ENCODE measurements around the gene THEMIS.
"Not testable (repeated sequence)": the region's sequence is repeated elsewhere in the genome, so short reads cannot be mapped to it uniquely, and the experiment has no call there.

THEMIS gene

DNA sequence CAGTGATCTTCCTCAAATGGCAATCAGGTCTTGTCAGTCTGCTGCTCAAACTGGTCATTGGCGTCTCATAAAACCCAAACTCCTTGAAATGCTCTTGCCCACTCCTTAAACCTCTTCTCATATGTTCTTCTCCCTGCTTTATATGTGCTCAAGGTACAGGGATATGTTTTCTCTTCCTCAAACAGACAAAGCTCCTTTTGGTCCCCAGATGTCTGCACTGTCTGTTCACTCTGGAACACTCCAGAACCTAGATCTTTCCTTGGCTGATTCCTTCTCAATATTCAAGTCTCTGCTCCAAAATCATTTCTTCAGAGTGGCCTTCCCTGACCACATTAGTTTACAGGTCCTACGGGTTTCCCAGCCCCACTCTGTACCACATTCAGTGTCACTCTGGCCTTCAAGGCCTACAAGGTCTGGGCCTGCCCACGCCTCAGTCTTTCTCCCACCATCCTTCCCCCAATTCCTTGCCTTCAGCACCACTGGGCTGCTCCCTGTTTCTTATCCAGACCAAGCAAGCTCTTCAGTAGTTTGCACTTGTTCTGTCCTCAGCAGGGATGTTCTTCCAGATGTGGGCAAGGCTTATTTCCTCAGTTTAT is 9.0 kb downstream of the THEMIS start:
- H3K4me3 ChIP-seq (ENCODE audit: low read length): no peak overlapping the region
- no peak for TF ChIP-seq ZNF274 (IDR thresholded peaks at IDR 0.05; ENCODE audit: low read depth, low read length)

DNA sequence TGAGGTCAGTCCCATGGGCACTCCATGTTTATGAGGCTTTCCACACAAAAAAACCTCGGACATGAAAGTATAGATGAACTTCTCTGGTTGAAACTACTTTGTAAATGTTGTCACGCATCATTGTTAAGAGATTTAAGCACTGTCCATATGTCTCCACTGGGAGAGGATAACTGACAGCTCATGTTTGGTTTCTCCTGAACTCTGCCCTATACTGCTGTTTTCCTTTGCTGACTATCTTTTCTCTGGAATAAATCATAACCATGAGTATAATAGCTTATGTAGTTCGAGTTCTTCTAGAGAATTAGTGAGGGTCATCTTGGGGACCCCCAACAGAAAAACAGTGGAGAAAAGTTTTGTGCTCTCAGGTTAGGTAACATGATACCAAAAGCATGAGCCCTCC is 14.3 kb downstream of the THEMIS start:
- no peak for TF ChIP-seq ZNF274 (IDR thresholded peaks at IDR 0.05; ENCODE audit: low read depth, low read length)

DNA sequence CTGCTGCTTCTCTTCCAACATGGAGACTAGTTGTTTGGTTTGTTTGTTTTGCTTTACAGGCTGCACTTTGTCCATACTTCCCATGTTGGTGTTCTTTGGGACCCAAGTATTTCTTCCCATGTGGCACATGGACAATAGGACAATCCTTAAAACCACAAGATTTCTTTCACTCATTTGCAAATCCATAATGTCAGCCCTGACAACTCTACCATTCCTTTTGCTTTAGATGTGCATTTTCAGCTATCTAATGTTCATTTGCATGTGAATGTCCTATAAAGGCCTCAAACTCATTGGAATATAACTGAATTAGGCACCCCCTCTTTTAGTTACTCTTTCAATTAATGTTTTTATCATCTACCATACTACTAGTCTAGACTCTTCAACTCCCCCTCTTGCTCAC is 16.7 kb downstream of the THEMIS start:
- no peak for TF ChIP-seq ZNF274 (IDR thresholded peaks at IDR 0.05; ENCODE audit: low read depth, low read length)
- no peak overlapping the region for H3K4me3 ChIP-seq (ENCODE audit: low read length)

More for the DNA sequence above, 14.3 kb downstream of the THEMIS start:
- H3K4me3 ChIP-seq (ENCODE audit: low read length): no peak overlapping the region

DNA sequence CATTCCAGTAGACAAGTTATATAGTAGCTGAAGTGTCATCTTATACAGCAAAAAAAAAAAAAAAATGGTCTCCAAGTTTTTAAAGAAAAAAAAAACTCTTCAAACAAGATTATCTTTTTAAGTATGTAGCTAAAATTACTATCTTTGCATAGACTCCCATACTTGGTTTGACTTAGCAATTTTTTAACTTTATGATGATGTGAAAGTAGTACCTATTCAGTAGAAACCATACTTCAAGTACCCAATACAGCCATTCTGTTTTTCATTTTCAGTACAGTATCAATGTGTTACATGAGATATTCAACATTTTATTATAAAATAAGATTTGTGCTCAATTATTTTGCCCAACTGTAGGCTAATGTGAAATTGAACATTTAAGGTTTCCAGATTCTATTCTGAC is 18.9 kb downstream of the THEMIS start:
- H3K4me3 ChIP-seq (ENCODE audit: low read length): not testable (repeated sequence)

DNA sequence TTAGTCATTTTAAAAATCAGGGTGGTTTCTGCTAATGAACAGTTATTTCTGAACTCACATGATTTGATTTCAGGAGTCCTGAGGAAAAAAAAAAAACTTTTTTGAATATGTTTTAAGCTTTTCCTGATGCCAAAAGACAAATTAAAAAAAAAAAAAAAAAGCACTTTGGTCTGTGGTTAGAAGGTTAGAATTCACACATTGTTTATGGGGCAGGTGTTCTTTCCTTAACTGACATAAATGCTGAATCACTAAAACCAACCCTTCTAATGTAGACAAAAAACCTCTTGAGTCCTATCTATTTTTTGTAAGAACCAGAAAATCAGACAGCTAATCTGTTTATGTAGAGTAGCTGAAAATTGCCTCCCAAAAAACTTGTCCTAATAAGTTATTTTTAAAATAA is 20.4 kb downstream of the THEMIS start:
- no peak overlapping the region for H3K4me3 ChIP-seq (ENCODE audit: low read length)
- no peak for TF ChIP-seq ZNF274 (IDR thresholded peaks at IDR 0.05; ENCODE audit: low read depth, low read length)

DNA sequence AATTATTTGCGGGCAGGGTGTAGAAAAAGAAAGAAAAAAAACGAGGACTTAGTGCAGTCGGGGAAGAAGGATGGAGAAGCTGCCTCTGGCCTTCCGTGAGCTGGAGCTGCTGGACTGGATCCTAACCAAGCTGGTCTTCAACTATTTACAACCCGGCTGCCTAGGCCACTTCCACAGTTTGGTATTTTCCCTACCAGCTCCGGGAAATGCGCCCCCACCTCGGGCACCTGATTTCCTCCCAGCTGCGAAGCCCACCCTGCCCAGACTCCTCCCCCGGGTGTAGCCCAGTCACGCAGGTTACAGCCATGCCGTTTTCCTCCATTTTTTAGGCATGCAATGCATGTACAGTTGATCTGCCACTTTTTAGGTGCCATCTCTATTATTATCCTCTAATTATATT is 21.2 kb downstream of the THEMIS start:
- no peak for TF ChIP-seq ZNF274 (IDR thresholded peaks at IDR 0.05; ENCODE audit: low read depth, low read length)
- no peak overlapping the region for H3K4me3 ChIP-seq (ENCODE audit: low read length)

DNA sequence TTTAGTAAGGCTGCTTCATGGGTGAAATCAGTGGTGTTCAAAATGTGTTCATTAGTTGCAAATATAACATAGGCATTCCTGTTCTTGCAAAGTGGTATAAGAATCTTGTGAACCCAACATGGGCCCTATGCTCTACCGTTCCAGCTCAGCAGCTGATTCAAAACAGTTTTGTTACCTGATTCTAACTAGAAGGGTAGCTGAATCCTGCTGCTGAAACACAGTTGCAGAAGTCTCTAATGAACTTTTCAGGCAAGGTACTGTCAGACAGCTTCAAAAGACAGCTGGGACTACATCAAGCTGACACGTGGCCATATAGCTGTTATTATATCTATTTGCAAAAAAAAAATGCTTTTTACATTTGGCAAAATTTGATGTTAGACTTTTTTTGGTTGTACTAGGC is 22.7 kb downstream of the THEMIS start:
- no peak for TF ChIP-seq ZNF274 (IDR thresholded peaks at IDR 0.05; ENCODE audit: low read depth, low read length)
- no peak overlapping the region for H3K4me3 ChIP-seq (ENCODE audit: low read length)

DNA sequence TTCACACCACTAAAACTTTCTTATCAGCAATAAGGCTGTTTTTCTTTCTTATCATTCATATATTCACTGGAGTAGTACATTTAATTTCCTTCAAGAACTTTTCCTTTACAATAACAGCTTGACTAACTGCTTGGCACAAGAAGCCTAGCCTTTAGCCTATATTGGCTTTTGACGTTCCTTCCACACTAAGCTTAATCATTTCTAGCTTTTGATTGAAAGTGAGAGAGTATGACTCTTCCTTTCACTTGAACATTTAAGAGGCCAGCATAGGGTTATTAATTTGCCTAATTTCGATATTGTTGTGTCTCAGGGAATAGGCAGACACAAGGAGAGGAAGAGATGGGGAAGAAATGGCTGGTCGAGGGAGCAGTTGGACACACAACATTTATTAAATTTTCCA is 23.6 kb downstream of the THEMIS start:
- H3K4me3 ChIP-seq (ENCODE audit: low read length): no peak overlapping the region
- no peak for TF ChIP-seq ZNF274 (IDR thresholded peaks at IDR 0.05; ENCODE audit: low read depth, low read length)

DNA sequence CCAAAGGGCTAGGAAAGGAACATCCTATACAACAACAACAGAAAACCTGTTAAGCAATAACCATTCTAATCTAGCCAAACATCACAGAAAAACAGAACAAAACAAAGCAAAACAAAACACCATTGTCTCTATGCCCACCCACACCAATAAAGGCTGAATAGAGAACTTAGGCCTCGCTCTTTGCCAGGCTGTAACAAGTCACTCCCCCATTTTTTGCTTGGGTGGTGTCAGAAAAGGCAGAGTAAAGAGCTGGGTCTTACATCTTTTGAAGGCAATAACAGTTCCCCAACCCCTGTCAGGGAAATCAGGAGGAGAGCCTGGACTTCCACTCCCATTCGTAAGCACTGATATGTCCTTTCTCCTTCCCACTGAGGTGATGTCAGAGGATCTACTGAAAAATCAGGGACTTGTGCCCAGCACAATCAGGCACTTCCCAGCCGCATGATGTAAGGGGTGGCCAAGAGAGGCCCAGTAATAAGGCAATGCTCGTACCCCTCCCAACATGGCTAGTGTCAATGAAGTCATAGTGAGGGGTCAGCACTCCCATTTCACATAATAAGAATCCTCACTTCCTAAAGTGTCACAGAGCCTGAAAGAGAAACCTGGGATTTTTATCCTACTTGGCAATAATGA is 31.0 kb downstream of the THEMIS start:
- no peak for TF ChIP-seq ZNF274 (IDR thresholded peaks at IDR 0.05; ENCODE audit: low read depth, low read length)
- H3K4me3 ChIP-seq (ENCODE audit: low read length): no peak overlapping the region

DNA sequence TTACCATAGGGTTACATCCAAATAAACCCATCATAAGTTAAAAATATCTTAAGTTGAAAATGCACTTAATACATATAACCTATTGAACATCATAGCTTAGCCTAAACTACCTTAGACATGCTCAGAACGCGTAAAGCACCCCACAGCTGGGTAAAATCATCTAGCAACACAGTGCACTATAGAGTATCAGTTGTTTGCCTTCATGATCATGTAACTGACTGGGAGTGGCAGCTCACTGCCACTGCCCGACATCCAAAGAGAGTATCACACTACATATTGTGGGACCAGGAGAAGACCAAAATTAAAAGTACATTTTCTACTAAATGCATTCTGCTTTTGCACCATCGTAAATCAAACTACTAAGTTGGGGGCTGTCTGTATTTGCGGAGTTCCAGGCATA is 31.7 kb downstream of the THEMIS start:
- no peak overlapping the region for H3K4me3 ChIP-seq (ENCODE audit: low read length)
- TF ChIP-seq ZNF274 (IDR thresholded peaks at IDR 0.05; ENCODE audit: low read depth, low read length): no peak

DNA sequence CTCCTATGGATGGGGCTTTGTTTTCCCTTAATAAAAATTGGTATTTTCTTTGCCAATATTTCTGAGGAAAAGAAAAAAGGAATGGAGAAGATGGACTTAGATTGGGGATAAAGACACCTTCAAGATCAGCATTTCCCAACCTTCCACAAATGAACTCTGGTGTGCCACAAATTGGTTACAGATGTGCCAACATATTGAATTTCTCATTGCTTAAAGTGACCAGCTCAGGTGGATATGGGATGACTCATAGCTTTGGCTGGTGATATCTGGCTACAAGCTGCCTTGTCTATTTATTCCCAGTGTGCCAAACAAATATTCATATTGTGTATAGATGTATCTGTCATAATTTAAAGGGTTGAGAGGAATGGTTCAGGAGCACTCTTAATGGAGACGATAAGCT is 32.5 kb downstream of the THEMIS start:
- no peak for TF ChIP-seq ZNF274 (IDR thresholded peaks at IDR 0.05; ENCODE audit: low read depth, low read length)
- H3K4me3 ChIP-seq (ENCODE audit: low read length): no peak overlapping the region

DNA sequence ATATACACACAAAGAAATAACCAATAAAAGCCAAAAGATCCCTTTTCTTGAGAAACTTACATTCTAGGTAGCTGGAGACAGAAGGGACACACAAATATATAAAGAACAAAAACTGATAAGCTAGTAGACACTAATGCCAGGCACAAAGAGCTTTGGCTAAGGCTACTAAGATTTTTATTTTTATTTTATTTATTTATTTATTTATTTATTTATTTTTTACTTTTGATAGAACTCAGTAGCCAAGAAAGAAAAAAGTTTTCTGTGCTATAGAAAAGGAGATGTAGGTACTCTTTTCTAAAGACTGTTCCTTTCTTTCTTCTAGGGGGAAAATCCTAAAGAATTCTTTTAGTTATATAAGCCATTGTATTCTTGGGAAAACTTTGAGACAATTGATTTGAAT is 34.1 kb downstream of the THEMIS start:
- TF ChIP-seq ZNF274 (IDR thresholded peaks at IDR 0.05; ENCODE audit: low read depth, low read length): no peak

DNA sequence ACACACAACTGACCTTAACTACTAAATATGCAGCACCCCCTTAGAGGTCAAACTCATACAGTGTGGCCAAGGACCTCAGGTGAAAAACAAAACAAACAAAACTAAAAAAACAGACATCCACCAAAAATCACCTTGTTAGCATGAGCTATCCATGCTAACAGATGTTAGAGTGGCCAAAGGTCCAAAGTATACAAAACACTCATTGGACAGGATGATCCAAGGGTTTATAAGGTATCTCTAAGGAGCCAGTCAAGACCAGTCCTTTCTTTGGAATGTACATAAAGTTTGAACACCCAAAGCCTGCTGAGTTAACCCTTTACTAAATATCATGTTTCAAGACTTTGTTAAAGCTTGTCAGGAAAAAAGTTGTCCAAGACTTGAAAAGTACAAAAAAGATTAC is 35.8 kb downstream of the THEMIS start:
- H3K4me3 ChIP-seq (ENCODE audit: low read length): no peak overlapping the region
- no peak for TF ChIP-seq ZNF274 (IDR thresholded peaks at IDR 0.05; ENCODE audit: low read depth, low read length)

More for the DNA sequence above, 34.1 kb downstream of the THEMIS start:
- no peak overlapping the region for H3K4me3 ChIP-seq (ENCODE audit: low read length)

DNA sequence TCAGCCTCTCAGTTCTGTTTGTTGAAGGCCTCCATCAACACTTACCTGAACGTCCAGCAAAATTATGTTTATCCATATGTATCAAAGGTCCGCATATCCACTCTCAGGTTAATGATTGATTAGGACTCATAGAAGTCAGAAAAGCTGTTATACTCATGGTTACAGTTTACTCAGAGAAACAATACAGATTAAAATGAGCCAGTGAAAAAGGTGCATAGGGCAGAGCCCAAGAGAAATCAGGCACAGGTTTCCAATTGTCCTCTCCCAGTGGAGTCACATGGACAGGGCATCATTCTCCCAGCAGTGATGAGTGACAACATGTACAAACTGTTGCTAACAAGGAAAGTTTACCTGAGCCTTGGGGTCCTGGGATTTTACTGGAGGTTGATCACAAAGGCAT is 36.2 kb downstream of the THEMIS start:
- no peak for TF ChIP-seq ZNF274 (IDR thresholded peaks at IDR 0.05; ENCODE audit: low read depth, low read length)
- no peak overlapping the region for H3K4me3 ChIP-seq (ENCODE audit: low read length)

DNA sequence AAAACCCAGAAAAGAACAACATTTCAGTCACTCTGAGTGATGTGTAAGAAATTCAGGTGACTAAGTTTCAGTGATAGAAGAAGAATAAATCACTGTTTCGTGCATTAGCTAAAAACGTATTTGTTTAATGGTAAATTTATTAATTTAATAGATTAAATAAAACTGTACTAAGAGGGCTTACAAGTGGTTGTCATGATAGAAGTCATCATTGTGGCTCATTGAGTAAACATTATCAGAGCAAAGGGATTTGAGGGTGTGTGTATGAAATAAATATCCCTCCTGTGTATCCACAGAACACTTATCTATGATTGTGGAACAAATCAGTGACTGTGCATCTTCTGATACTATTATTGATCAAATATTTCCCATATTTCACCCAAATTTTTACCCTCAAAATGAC is 40.1 kb downstream of the THEMIS start:
- no peak overlapping the region for H3K4me3 ChIP-seq (ENCODE audit: low read length)
- no peak for TF ChIP-seq ZNF274 (IDR thresholded peaks at IDR 0.05; ENCODE audit: low read depth, low read length)

DNA sequence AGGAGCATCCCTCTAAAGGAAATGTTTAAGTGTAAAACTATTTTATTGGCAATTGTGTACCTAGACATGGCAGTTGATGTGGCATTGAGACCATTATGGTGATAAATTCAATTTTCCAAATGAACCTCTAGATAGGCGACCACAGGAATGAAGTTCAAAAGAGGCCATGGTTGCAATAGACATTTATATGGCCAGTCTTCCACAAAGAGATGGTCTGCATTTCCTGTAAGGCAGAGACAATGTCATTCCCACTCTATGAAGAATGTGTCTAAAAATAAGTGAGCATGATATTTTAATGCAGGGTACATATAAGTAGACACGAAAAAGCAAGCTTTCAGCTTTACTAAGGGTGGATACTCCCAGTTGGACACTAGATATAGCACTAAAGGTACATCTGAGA is 40.9 kb downstream of the THEMIS start:
- no peak for TF ChIP-seq ZNF274 (IDR thresholded peaks at IDR 0.05; ENCODE audit: low read depth, low read length)
- H3K4me3 ChIP-seq (ENCODE audit: low read length): no peak overlapping the region

Data from GM08714 (cell line).